Mesodermal cell (in vitro differentiated cells): ENCODE data around the gene LDLRAD4.

Experiments used
- H3K27ac ChIP-seq: 2 replicates; pipeline ENCODE4 v1.7.0; 2013; ENCODE audit warnings: mild to moderate bottlenecking, low read depth, low read length, moderate library complexity; ENCODE audit not compliant: severe bottlenecking
- H3K36me3 ChIP-seq: 2 replicates; pipeline ENCODE4 v1.7.1; 2013; ENCODE audit warnings: mild to moderate bottlenecking, low read length, moderate library complexity; ENCODE audit not compliant: control insufficient read depth, insufficient read depth
- H3K4me1 ChIP-seq: one replicate; pipeline ENCODE4 v1.7.1; 2013; ENCODE audit warnings: mild to moderate bottlenecking, low read length; ENCODE audit not compliant: insufficient read depth, control insufficient read depth, poor library complexity, severe bottlenecking
- H3K4me3 ChIP-seq: 2 replicates; pipeline ENCODE4 v1.7.0; 2013; ENCODE audit warnings: low read length, control low read depth, mild to moderate bottlenecking; ENCODE audit not compliant: insufficient read depth, poor library complexity, severe bottlenecking; ENCODE audit errors: extremely low read depth
- H3K9me3 ChIP-seq: 2 replicates; pipeline ENCODE4 v1.7.1; 2013; ENCODE audit warnings: mild to moderate bottlenecking, low read length, moderate library complexity; ENCODE audit not compliant: control insufficient read depth
- WGBS, 2 experiments: methylation state at CpG; one replicate each; pipeline ENCODE4 v1.1.5; 2013; ENCODE audit warnings: missing lambda C conversion rate in 2 of 2; ENCODE audit not compliant: insufficient coverage in 2 of 2; 5-methylcytosine and 5-hydroxymethylcytosine counted together

The LDLRAD4 gene

GRCh38 chr18:13448335-13448795, 229.8 kb downstream of the LDLRAD4 start:
- Histone ChIP-seq H3K27ac (no peak overlapping the region), H3K4me1 (peaks cover 32% of the 10 kb centered on the region), H3K9me3 (no peaks in the 10 kb centered on the region), H3K4me3 (no peak overlapping the region), H3K36me3 (no peaks in the 10 kb centered on the region)
- 83% methylated on average over 17 to 19 of the region's 19 CpGs for WGBS, 2 experiments

- WGBS, 2 experiments: 92 to 99% methylated on average over 6 to 9 of the region's 9 CpGs
- Histone ChIP-seq H3K36me3 (no peaks in the 10 kb centered on the region), H3K4me1 (peaks cover 32% of the 10 kb centered on the region), H3K27ac (no peak overlapping the region), H3K9me3 (no peaks in the 10 kb centered on the region), H3K4me3 (no peak overlapping the region)
These were observed 231.1 kb downstream of the LDLRAD4 start for GRCh38 chr18:13449651-13450050.

- Histone ChIP-seq H3K4me1 (peaks cover 32% of the 10 kb centered on the region), H3K4me3 (no peak overlapping the region), H3K36me3 (no peaks in the 10 kb centered on the region), H3K27ac (no peak overlapping the region), H3K9me3 (no peaks in the 10 kb centered on the region)
- 78 to 89% methylated on average over 8 to 9 of the region's 10 CpGs for WGBS, 2 experiments
These were observed 232.0 kb downstream of the LDLRAD4 start for GRCh38 chr18:13450289-13451212.

GRCh38 chr18:13451213-13451540, 232.6 kb downstream of the LDLRAD4 start:
- Histone ChIP-seq H3K36me3 (no peaks in the 10 kb centered on the region), H3K4me1 (peaks cover 28% of the 10 kb centered on the region), H3K9me3 (no peaks in the 10 kb centered on the region), H3K27ac (no peak overlapping the region), H3K4me3 (no peak overlapping the region)
- WGBS, 2 experiments: 83% methylated on average over 1 to 2 of the region's 3 CpGs

GRCh38 chr18:13451661-13452387, 233.3 kb downstream of the LDLRAD4 start:
- no peak overlapping the region for H3K4me3 ChIP-seq
- H3K36me3 ChIP-seq: no peaks in the 10 kb centered on the region
- no peaks in the 10 kb centered on the region for H3K9me3 ChIP-seq
- WGBS, 2 experiments: 53 to 62% methylated on average over 6 to 11 of the region's 14 CpGs
- no peak overlapping the region for H3K27ac ChIP-seq
- peaks cover 22% of the 10 kb centered on the region for H3K4me1 ChIP-seq

- no peak overlapping the region for H3K27ac ChIP-seq
- H3K4me3 ChIP-seq: no peak overlapping the region
- H3K4me1 ChIP-seq: peaks cover 22% of the 10 kb centered on the region
- H3K9me3 ChIP-seq: no peaks in the 10 kb centered on the region
- WGBS, 2 experiments: 12 to 18% methylated on average over 6 to 7 of the region's 8 CpGs
- no peaks in the 10 kb centered on the region for H3K36me3 ChIP-seq
These were observed 233.8 kb downstream of the LDLRAD4 start for GRCh38 chr18:13452388-13452811.

- Histone ChIP-seq H3K9me3 (no peaks in the 10 kb centered on the region), H3K36me3 (no peaks in the 10 kb centered on the region), H3K27ac (no peak overlapping the region), H3K4me1 (peaks cover 17% of the 10 kb centered on the region), H3K4me3 (no peak overlapping the region)
- WGBS, 2 experiments: 20 to 27% methylated on average over 20 to 21 of the region's 21 CpGs
These were observed 234.5 kb downstream of the LDLRAD4 start for GRCh38 chr18:13452871-13453680.

- Histone ChIP-seq H3K36me3 (no peaks in the 10 kb centered on the region), H3K4me1 (peaks cover 12% of the 10 kb centered on the region), H3K27ac (no peak overlapping the region), H3K4me3 (no peak overlapping the region), H3K9me3 (no peaks in the 10 kb centered on the region)
- 82 to 90% methylated on average over 15 to 17 of the region's 18 CpGs for WGBS, 2 experiments
These were observed 235.2 kb downstream of the LDLRAD4 start for GRCh38 chr18:13453714-13454113.

- Histone ChIP-seq H3K4me1 (peaks cover 12% of the 10 kb centered on the region), H3K36me3 (no peaks in the 10 kb centered on the region), H3K27ac (no peak overlapping the region), H3K9me3 (no peaks in the 10 kb centered on the region), H3K4me3 (no peak overlapping the region)
- 93 to 97% methylated on average over 8 to 12 of the region's 12 CpGs for WGBS, 2 experiments
These were observed 236.0 kb downstream of the LDLRAD4 start for GRCh38 chr18:13454363-13455150.

GRCh38 chr18:13455471-13455870, 236.9 kb downstream of the LDLRAD4 start:
- Histone ChIP-seq H3K27ac (no peak overlapping the region), H3K4me1 (peaks cover 12% of the 10 kb centered on the region), H3K4me3 (no peak overlapping the region), H3K9me3 (no peaks in the 10 kb centered on the region), H3K36me3 (no peaks in the 10 kb centered on the region)
- WGBS, 2 experiments: 93% methylated on average over 3 of the region's 6 CpGs
